WTC11 (cell line): Measurements from ENCODE around the gene CST6.

Experiments used
- TF ChIP-seq, protein P1 (sequence below): fragments of 200-600 bp; IDR thresholded peaks from 2 replicates; pipeline ENCODE4 v1.8.0; 2022; ENCODE audit warnings: antibody characterized with exemption
- TF ChIP-seq, protein P2 (sequence below): sonication (generic); formaldehyde crosslinking; IDR thresholded peaks from 2 replicates; pipeline ENCODE4 v1.8.0; 2022; ENCODE audit warnings: missing genetic modification reagents

DNA sequence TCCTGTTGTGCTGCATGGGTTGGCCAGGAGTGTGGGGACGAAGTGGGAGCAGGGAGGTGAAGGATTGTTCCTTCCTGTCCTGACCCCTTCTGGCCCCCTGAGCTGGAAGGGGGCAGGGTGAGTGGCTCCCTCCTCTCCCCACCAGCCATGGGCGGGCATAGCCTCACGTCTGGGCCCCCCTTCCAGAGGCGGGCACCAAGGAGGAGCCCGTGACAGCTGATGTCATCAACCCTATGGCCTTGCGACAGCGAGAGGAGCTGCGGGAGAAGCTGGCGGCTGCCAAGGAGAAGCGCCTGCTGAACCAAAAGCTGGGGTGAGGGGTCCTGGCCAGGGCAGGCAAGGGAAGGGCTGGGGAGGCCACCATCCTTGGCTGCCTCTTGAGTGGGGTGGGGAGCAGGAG, 46.9 kb upstream of the CST6 start:
- TF ChIP-seq, protein P1, sequence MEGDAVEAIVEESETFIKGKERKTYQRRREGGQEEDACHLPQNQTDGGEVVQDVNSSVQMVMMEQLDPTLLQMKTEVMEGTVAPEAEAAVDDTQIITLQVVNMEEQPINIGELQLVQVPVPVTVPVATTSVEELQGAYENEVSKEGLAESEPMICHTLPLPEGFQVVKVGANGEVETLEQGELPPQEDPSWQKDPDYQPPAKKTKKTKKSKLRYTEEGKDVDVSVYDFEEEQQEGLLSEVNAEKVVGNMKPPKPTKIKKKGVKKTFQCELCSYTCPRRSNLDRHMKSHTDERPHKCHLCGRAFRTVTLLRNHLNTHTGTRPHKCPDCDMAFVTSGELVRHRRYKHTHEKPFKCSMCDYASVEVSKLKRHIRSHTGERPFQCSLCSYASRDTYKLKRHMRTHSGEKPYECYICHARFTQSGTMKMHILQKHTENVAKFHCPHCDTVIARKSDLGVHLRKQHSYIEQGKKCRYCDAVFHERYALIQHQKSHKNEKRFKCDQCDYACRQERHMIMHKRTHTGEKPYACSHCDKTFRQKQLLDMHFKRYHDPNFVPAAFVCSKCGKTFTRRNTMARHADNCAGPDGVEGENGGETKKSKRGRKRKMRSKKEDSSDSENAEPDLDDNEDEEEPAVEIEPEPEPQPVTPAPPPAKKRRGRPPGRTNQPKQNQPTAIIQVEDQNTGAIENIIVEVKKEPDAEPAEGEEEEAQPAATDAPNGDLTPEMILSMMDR = no peak
- TF ChIP-seq, protein P2, sequence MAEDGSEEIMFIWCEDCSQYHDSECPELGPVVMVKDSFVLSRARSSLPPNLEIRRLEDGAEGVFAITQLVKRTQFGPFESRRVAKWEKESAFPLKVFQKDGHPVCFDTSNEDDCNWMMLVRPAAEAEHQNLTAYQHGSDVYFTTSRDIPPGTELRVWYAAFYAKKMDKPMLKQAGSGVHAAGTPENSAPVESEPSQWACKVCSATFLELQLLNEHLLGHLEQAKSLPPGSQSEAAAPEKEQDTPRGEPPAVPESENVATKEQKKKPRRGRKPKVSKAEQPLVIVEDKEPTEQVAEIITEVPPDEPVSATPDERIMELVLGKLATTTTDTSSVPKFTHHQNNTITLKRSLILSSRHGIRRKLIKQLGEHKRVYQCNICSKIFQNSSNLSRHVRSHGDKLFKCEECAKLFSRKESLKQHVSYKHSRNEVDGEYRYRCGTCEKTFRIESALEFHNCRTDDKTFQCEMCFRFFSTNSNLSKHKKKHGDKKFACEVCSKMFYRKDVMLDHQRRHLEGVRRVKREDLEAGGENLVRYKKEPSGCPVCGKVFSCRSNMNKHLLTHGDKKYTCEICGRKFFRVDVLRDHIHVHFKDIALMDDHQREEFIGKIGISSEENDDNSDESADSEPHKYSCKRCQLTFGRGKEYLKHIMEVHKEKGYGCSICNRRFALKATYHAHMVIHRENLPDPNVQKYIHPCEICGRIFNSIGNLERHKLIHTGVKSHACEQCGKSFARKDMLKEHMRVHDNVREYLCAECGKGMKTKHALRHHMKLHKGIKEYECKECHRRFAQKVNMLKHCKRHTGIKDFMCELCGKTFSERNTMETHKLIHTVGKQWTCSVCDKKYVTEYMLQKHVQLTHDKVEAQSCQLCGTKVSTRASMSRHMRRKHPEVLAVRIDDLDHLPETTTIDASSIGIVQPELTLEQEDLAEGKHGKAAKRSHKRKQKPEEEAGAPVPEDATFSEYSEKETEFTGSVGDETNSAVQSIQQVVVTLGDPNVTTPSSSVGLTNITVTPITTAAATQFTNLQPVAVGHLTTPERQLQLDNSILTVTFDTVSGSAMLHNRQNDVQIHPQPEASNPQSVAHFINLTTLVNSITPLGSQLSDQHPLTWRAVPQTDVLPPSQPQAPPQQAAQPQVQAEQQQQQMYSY (CRISPR knock-in tag) = no peak
